NCI-H1694 (cell line): ENCODE measurements around the gene ENTPD5.
"Not testable (repeated sequence)": the region's sequence is repeated elsewhere in the genome, so short reads cannot be mapped to it uniquely, and the experiment has no call there.

ENCODE experiments used
- DNase-seq: peaks from one replicate; lab custom pipeline; 2025; lab: John Stamatoyannopoulos, UW

Gene ENTPD5

DNA sequence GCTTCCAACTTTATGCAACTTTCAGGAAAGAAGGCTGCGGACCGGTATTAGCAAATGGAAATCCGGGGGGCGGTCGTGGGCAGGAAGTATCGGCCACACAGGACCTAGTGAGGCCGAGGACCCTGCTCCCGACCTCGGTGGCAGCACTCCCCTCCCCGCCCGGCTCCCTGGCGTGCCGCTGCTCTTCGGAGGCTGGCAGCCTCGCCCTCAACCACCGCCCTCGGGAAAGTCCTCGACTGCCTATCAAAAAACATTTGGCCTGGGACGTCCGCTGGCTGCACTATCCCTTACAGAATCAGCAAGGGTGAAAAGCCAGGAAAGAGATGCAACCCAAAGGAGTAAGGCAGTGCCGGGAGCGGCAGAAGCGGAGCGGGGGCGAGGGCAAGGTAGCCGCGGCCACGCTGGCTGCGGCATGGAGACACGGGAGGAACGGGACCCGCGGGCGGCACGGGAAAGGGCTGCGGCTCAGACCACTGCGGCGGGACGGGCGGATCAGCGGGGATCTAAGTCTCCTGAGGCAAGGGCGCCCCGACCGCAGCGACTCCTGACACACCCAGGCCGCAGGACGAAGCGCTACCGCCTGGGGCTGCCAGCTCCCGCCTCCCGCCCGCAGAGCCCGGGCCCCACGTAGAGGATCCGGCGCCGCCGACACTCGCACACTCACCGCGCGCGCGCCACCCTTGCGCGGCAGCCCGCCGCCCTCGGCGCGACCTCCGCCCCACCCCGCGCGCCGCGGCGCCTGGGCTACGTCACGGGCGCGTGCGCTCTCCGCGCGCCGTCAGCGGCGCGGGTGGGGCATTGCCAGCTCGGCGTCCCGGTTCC lies at the start of gene ENTPD5, which contains the start of gene BBOF1:
Gene ENTPD5, minus strand, starts transcription at position 703 of the 822 bp plus-strand sequence. CDS start 31,186 bp downstream, outside the sequence.
Gene BBOF1, plus strand, starts transcription at position 764 of the 822 bp plus-strand sequence. CDS start 130 bp downstream, outside the sequence.
- DNase-seq, result peak; percentile 60

DNA sequence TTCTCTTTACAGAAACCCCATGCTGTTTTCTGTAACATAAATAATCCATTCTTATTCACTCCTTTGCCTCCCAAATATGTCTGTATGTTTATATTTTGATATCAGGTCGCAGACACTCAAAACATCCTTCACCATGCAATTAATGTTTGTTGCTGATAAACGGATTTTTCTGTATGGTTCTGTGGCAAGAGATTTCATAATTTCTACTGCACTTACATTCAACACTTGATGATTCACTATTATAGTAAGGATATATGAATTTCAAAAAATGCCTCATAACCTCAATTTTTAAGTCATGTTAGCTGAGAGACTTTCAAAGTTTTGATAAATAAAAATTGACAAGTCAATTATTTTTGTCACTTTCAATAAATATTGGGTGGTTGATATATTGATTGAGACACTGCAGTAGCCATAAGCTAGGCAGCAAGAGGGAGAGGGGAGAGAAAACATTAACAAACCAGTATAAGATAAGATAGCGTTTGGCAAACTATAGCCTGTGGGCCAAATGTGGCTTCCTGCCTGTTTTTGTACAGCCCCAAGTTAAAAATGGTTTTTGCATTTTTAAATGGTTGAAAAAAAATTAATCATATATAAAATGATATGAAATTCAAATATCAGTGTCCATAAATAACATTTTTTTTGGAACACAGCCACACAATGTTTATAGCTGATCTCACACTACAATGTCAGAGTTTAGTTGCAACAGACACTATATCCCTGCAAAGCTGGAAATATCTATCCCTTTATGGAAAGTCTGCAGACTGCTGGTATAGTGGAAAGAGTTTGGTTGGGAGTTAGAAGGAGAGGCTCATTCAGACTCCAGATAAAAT lies 46.9 kb upstream of the ENTPD5 start:
- DNase-seq, result no peak

- DNase-seq, result no peak
Measured at GRCh38 chr14:74064883-74065282, 45.8 kb upstream of the ENTPD5 start.

DNA sequence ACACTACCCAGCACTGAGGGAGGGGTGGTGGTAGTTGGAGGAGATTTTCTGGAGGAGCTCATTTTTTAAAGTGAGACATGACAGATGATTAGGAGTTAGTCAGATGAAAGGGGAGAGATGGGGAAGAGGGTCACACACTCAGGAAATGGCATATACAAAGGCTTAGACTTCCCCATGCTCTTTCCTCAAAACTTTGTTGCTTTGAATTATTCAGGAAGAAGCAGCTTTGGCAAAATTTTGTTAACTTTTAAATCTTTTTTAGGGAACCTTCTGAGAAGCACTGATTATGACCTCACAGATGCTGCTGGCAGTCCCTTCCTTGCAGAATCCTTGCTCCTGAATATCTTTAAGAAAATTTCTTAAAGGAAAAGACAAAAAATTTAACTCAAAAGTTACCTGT lies 45.3 kb upstream of the ENTPD5 start:
- no peak for DNase-seq

- no peak for DNase-seq
Measured at GRCh38 chr14:74062809-74063150, 43.7 kb upstream of the ENTPD5 start.

DNA sequence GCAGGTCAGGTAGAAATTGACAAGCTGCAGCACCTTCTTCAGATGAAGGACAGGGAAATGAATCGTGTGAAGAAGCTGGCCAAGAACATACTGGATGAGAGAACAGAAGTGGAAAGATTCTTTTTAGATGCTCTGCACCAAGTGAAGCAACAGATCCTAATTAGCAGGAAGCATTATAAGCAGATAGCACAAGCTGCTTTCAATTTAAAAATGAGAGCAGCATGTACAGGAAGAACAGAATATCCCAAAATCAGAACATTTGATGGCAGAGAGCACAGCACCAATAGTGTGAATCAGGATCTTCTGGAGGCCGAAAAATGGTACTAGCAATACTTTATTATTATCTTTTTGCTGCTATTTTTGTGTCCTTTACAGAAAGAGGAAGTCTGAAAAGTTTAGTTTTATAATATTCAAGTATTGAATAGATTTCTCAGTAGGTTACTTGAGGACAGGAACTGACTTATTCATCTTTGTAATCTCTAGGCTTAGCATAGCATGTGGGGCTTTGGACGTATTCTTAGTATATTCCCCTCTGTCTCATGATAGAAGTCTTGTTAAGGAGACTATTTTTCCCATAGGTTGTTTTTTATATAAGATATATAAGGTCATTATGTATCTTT lies 30.9 kb upstream of the ENTPD5 start:
- DNase-seq, result no peak

- no peak for DNase-seq
Measured at GRCh38 chr14:74048281-74048680, 29.2 kb upstream of the ENTPD5 start.

- DNase-seq, result no peak
Measured at GRCh38 chr14:74045522-74045921, 26.4 kb upstream of the ENTPD5 start.

GRCh38 chr14:74042296-74042695 lies 23.2 kb upstream of the ENTPD5 start:
- no peak for DNase-seq

DNA sequence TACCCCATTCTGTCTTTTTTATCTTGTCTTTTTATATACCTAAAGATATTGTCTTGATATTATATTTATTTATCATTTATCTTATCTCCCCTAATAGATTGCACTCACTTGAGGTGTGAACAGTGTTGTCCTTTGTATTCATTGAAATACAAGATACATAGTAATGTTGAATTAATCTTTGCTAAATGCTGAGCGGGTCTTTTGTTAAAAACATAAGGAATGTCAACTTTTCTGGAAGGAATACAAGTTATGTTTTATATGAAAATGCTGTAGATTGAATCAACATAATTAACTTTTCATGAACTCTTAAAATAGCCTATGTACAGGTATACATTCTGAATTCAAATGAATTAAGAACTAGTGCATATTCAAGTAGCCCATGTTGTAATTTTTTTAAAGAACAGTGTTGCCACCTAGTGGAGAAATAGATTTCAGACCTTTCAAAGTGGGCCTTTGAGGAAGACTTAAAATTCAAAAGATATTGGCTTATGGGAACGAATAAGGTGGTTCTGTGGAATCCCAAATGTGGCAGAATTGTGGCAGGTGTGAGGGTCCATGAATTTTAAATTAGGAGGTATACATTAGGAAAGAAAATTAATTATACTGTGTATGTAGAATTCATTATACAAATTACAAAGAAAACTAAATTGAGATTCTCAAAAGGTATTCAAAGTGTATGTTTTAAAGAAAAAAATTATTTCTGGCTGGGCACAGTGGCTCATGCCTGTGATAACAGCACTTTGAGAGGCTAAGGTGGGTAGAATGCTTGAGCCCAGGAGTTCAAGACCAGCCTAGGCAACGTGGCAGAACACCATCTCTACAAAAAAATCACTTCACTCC lies 19.2 kb upstream of the ENTPD5 start:
- DNase-seq, result peak; percentile 85

- no peak for DNase-seq
Measured at GRCh38 chr14:74035556-74035955, 16.5 kb upstream of the ENTPD5 start.

DNA sequence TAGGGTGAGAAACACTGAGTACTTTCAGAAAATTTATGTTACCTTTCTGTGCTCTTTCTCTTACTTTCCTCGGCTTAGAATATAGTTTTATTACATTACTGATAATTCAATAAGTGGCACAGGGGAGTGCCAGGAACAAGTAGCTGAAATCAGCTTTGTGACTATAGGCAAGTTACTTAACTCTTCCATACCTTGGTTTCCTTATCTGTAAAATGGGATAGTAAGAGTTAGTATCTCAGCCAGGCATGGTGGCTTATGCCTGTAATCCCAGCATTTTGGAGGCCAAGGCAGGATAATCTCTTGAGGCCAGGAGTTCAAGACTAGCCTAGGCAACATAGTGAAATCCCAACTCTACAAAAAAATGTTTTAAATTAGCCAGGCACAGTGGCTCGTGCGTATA lies 15.5 kb upstream of the ENTPD5 start:
- DNase-seq, result no peak

- DNase-seq, result no peak
Measured at GRCh38 chr14:74029136-74029535, 10.0 kb upstream of the ENTPD5 start.

DNA sequence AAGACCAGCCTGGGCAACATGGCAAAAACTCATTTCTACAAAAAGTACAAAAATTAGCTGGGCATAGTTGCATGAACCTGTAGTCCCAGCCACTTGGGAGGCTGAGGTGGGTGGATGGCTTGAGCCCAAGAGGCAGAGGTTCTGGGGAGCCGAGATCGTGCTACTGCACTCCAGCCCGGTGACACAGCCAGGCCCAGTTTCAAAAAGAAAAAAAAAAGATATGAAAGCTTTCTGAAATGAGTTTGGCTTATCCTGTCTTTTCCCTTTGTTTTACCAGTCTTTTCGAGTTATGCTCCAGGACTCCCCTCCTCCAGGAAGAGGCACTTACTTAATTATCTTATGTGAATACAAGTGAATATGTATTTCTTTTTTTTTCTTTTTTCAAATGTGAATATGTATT lies 3.3 kb upstream of the ENTPD5 start:
- no peak for DNase-seq

DNA sequence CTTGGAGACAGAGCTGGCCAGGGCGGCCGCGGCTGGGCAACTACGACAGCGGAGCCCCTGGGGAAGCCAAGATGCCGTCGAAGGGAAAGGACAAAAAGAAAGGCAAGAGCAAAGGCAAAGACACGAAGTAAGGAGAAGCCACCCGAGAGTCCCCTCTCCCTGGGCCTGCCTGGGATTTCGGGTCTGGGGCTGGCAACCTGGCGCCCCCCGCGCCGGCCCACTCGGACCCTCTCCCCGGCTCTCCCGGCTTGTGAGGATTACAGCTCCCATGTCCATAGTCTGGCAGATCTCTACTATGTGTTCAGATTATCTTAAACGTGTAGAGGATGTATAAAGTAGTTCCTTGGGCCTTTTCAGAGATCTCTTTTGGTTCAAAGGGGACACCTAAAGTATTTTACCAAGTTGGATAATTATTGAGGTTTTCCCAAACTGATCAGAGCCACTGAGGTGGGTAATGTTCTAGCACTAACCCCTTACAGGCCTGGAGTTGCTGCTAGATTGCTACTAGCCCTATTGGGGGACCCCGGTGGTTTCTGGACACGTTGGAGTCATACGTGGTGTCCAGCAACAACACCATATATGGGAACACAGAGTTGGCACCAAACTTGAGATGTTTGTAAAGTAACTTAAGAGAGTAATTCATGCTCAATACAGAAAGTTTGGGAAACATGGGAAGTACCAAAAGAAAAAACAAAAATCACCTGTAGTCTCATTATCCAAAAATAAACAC lies 485 bp upstream of the ENTPD5 start:
- no peak for DNase-seq

DNA sequence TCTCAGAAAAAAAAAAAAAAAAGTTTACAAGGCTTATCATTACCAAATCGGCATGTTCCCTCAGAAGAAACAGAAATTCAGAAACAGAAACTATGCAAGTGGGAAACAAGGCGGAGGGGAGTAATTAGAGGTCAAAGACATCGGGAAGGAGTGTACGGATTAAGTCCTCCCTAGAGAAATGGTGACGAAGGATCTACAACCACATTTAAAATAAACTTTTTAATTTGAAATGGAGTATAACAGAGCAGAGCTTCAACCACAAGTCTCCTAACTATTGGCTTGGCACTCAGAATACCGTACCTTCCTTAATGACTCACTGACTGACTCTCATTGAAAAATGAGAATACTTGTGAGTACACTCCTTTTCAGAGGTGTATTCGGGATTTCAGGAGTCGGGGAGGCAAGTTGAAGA lies 908 bp downstream of the ENTPD5 start:
- no peak for DNase-seq

GRCh38 chr14:74015963-74016362 lies 3.1 kb downstream of the ENTPD5 start:
- DNase-seq, result no peak

GRCh38 chr14:74015176-74015575 lies 3.9 kb downstream of the ENTPD5 start:
- DNase-seq, result no peak

DNA sequence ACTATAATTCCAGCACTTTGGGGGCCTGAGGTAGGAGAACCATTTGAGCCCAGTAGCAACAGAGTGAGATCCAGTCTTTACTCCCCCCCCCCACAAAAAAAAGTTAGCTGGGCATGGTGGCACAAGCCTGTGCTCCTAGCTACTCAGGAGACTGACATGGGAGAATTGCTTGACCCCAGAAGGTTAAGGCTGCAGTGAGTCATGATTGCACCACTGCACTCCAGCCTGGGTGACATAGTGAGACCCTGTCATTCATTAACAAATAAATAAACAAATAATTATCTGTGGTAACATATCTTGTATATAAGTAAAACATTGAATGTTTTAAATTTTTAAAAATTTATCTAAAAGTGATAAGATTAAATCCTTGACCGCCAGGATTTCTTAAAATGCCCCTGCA lies 4.8 kb downstream of the ENTPD5 start:
- no peak for DNase-seq

DNA sequence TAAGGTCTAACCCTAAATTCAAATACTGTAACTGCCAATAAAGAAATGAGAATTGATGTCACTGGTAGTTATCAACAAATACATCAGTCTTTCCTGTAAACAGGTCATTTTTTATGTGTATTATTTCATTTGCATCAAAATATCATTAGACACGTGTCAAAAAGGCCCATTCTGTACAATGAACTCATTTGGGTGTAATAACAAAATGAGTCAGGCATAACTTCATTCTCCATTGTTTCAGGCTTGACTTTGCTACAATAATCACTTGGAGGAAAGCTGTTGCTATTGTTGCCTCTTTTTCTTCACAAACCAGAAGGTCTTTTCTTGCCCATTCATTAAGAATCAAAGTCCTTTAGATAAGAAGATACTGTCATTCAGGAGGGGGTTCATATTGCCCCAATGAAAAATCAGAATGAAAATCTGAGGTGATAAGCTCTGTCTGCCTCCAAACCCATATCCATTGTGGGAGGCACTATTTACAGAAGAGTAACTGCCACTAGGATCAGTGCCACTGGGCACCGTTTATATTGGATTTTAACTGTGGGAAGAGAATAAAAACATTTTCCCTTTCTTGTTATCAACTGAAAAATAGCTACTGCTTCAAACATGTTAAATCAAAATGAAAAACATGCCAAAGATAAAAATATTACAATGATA lies 10.1 kb downstream of the ENTPD5 start:
- DNase-seq, result no peak

- not testable (repeated sequence) for DNase-seq
Measured at GRCh38 chr14:74005664-74006063, 13.4 kb downstream of the ENTPD5 start.
